CD14-positive monocyte (primary cell): ENCODE results near the gene CCDC174. TPM values are rescaled to one million over a fixed set of nuclear protein-coding genes. Genes with fewer than 3 reads are reported as not detected.

Source experiments
- DNase-seq, 3 donors: peaks; one replicate each; pipeline ENCODE4 v3.0.0-alpha.2; 2011 to 2022
- H2AFZ ChIP-seq: 2 replicates; pipeline ENCODE4 v1.6.0; 2012; ENCODE audit warnings: mild to moderate bottlenecking, low read depth, low read length, inconsistent platforms; ENCODE audit not compliant: insufficient read depth, poor library complexity, severe bottlenecking
- H3K27ac ChIP-seq, 2 donors: 1 replicate in 1 of 2; 2 replicates in 1 of 2; pipeline ENCODE4 v1.5.1; 2012 to 2013; ENCODE audit warnings: low read length in 2 of 2, control low read depth in 1 of 2, inconsistent platforms in 1 of 2, low read depth in 1 of 2, mild to moderate bottlenecking in 1 of 2
- H3K27me3 ChIP-seq, 2 donors: one replicate each; pipeline versions ENCODE4 v1.6.0 to v1.6.1; 2011 to 2013; ENCODE audit warnings: low read length in 2 of 2; ENCODE audit not compliant: control insufficient read depth in 2 of 2, insufficient read depth in 2 of 2
- H3K36me3 ChIP-seq, 2 donors: replicated peaks in 1 of 2; 1 replicate in 1 of 2; 2 replicates in 1 of 2; pipeline versions ENCODE4 v1.5.1 to v1.6.1; 2012 to 2013; ENCODE audit warnings: low read length in 2 of 2, control low read depth in 1 of 2, inconsistent platforms in 1 of 2, mild to moderate bottlenecking in 1 of 2; ENCODE audit not compliant: insufficient read depth in 2 of 2, control insufficient read depth in 1 of 2
- H3K4me1 ChIP-seq, 2 donors: 1 replicate in 1 of 2; 2 replicates in 1 of 2; pipeline versions ENCODE4 v1.5.1 to v1.6.1; 2012 to 2013; ENCODE audit warnings: low read length in 2 of 2, control low read depth in 1 of 2, inconsistent platforms in 1 of 2, mild to moderate bottlenecking in 1 of 2, moderate library complexity in 1 of 2; ENCODE audit not compliant: insufficient read depth in 2 of 2, control insufficient read depth in 1 of 2
- H3K4me2 ChIP-seq: replicated peaks from 2 replicates; pipeline ENCODE3; 2012; ENCODE audit warnings: low read length, moderate library complexity, mild to moderate bottlenecking; ENCODE audit not compliant: poor library complexity, severe bottlenecking; ENCODE audit errors: extremely low read depth
- H3K4me3 ChIP-seq, 3 experiments: fragments of 200-600 bp in 1 of 3; sonication (generic) in 1 of 3; replicated peaks in 1 of 3; 1 replicate in 2 of 3; 2 replicates in 1 of 3; pipeline ENCODE4 v1.5.1; 2011 to 2013; ENCODE audit warnings: low read length in 3 of 3, mild to moderate bottlenecking in 3 of 3, control low read depth in 2 of 3, low read depth in 2 of 3, inconsistent platforms in 1 of 3, moderate library complexity in 1 of 3
- H3K79me2 ChIP-seq: 2 replicates; pipeline ENCODE4 v1.6.0; 2012; ENCODE audit warnings: mild to moderate bottlenecking, control low read depth, inconsistent platforms, low read length, moderate library complexity; ENCODE audit not compliant: insufficient read depth
- H3K9ac ChIP-seq: 2 replicates; pipeline ENCODE4 v1.6.0; 2017; ENCODE audit warnings: low read length, mild to moderate bottlenecking; ENCODE audit not compliant: insufficient read depth, poor library complexity, severe bottlenecking
- H3K9me3 ChIP-seq, 2 donors: replicated peaks in 1 of 2; 1 replicate in 1 of 2; 2 replicates in 1 of 2; pipeline versions ENCODE4 v1.5.1 to v1.6.1; 2012 to 2013; ENCODE audit warnings: low read length in 2 of 2, control low read depth in 1 of 2; ENCODE audit not compliant: control insufficient read depth in 1 of 2, insufficient read depth in 1 of 2
- H4K20me1 ChIP-seq: 2 replicates; pipeline ENCODE4 v1.6.0; 2012; ENCODE audit warnings: mild to moderate bottlenecking, low read length, control low read depth, moderate library complexity; ENCODE audit not compliant: insufficient read depth
- H3K27ac Mint-ChIP-seq, 7 donors: one replicate each; pipeline ENCODE4 v1.8.0; 2020; ENCODE audit warnings: mild to moderate bottlenecking in 7 of 7, mixed read lengths in 7 of 7, moderate library complexity in 6 of 7, inconsistent platforms in 2 of 7
- H3K27me3 Mint-ChIP-seq, 3 donors: one replicate each; pipeline ENCODE4 v1.8.0; 2021 to 2022; ENCODE audit warnings: low read depth in 3 of 3, mild to moderate bottlenecking in 3 of 3, mixed read lengths in 3 of 3, moderate library complexity in 3 of 3, inconsistent platforms in 1 of 3
- H3K36me3 Mint-ChIP-seq, 2 donors: one replicate each; pipeline ENCODE4 v1.8.0; 2020; ENCODE audit warnings: mixed read lengths in 2 of 2, inconsistent platforms in 1 of 2, mild to moderate bottlenecking in 1 of 2
- H3K4me1 Mint-ChIP-seq: one replicate; pipeline ENCODE4 v1.8.0; 2020; ENCODE audit warnings: mild to moderate bottlenecking, mixed read lengths
- H3K4me3 Mint-ChIP-seq, 2 donors: one replicate each; pipeline ENCODE4 v1.8.0; 2020; ENCODE audit warnings: mild to moderate bottlenecking in 2 of 2, mixed read lengths in 2 of 2, moderate library complexity in 1 of 2
- H3K9me3 Mint-ChIP-seq, 7 donors: one replicate each; pipeline ENCODE4 v1.8.0; 2020 to 2022; ENCODE audit warnings: mixed read lengths in 7 of 7, mild to moderate bottlenecking in 6 of 7, moderate library complexity in 6 of 7, inconsistent platforms in 2 of 7
- CTCF ChIP-seq: fragments of 200-600 bp; IDR thresholded peaks from one replicate; pipeline ENCODE4 v1.8.0; 2022; ENCODE audit warnings: antibody characterized with exemption, mild to moderate bottlenecking
- WGBS: methylation state at CpG from one replicate; pipeline ENCODE4 v1.1.5; 2013; ENCODE audit warnings: missing lambda C conversion rate; ENCODE audit not compliant: insufficient coverage; 5-methylcytosine and 5-hydroxymethylcytosine counted together
- intact Hi-C, 2 donors: fragments of 100-400 bp; cut with micrococcal nuclease; formaldehyde crosslinking; loops; one replicate each; pipeline versions ENCODE4 v1.15.0 to v1.15.1; 2023
- polyA plus RNA-seq, 3 donors: library from polyadenylated mRNA; depleted of rRNA in 1 of 3; unstranded in 2 of 3; stranded (reverse) in 1 of 3; fragments of 300-500 nt in 2 of 3; fragments of >200 nt in 1 of 3; fragmentation: Illumina TruSeq in 2 of 3; gene quantifications; 1 replicate in 2 of 3; 2 replicates in 1 of 3; pipeline ENCODE4 v1.2.3, GENCODE V29; 2012 to 2021

The CCDC174 gene
- polyA plus RNA-seq, 3 donors, result 6.2 to 7.9 (median 7.4) TPM

GRCh38 chr3:14678015-14678503, 26.5 kb downstream of the CCDC174 start:
- DNase-seq, result no peak
- 77% methylated on average over 5 of the region's 7 CpGs for WGBS
- Histone ChIP-seq H3K4me2 (no peak overlapping the region), H3K9ac (no peak overlapping the region), H3K27ac (no peak overlapping the region), H3K27me3 (no peaks in the 10 kb centered on the region), H4K20me1 (no peaks in the 10 kb centered on the region), H3K36me3 (peaks cover 0 to 24% of the 10 kb centered on the region in 2 donors), H2AFZ (no peak overlapping the region), H3K79me2 (no peaks in the 10 kb centered on the region), H3K9me3 (no peaks in the 10 kb centered on the region), H3K4me3 (no peak overlapping the region), H3K4me1 (no peaks in the 10 kb centered on the region)
- Mint-ChIP-seq H3K4me1 (no peaks in the 10 kb centered on the region), H3K4me3 (no peak overlapping the region), H3K9me3 (peaks cover 2 to 8% (median 4%) of the 10 kb centered on the region in 7 donors), H3K27me3 (peaks cover 0 to 2% (median 1%) of the 10 kb centered on the region in 3 donors), H3K27ac (peak overlapping the region in 2 of 7 donors; percentile 33 to 43), H3K36me3 (peaks cover 13 to 25% of the 10 kb centered on the region in 2 donors)
- intact Hi-C loops, result no loop called here
- no peak for TF ChIP-seq CTCF

GRCh38 chr3:14680115-14680514, 28.6 kb downstream of the CCDC174 start:
- peaks cover 2 to 8% (median 4%) of the 10 kb centered on the region in 7 donors for H3K9me3 Mint-ChIP-seq
- Histone ChIP-seq H2AFZ (no peak overlapping the region), H3K4me2 (no peak overlapping the region), H3K36me3 (peaks cover 0 to 3% of the 10 kb centered on the region in 2 donors), H4K20me1 (no peaks in the 10 kb centered on the region), H3K79me2 (no peaks in the 10 kb centered on the region), H3K9me3 (no peaks in the 10 kb centered on the region), H3K27ac (no peak overlapping the region), H3K4me3 (no peak overlapping the region), H3K27me3 (no peaks in the 10 kb centered on the region), H3K4me1 (no peaks in the 10 kb centered on the region), H3K9ac (no peak overlapping the region)
- peaks cover 0 to 6% (median 1%) of the 10 kb centered on the region in 3 donors for H3K27me3 Mint-ChIP-seq
- no CpG with 5 or more reads among the region's 1 CpG for WGBS
- H3K4me1 Mint-ChIP-seq, result peaks cover under 1% of the 10 kb centered on the region
- no peak for TF ChIP-seq CTCF
- intact Hi-C loops, result no loop called here
- no peak for DNase-seq
- peaks cover 3 to 14% of the 10 kb centered on the region in 2 donors for H3K36me3 Mint-ChIP-seq
- no peak overlapping the region for H3K27ac Mint-ChIP-seq
- H3K4me3 Mint-ChIP-seq, result no peak overlapping the region
